DND-41 (cell line): ENCODE results near the gene POLR3G.

Experiments used
- ATAC-seq: fragments of 200-7000 bp; cut with Tn5 transposase; 3 replicates; pipeline ENCODE4 v1.9.1; 2021; ENCODE audit warnings: low read depth; ENCODE audit not compliant: insufficient read depth
- DNase-seq: peaks from one replicate; pipeline ENCODE4 v3.0.0-alpha.2; 2020
- H2AFZ ChIP-seq: 2 replicates; pipeline ENCODE4 v1.6.0; 2012; ENCODE audit warnings: low read depth, low read length
- H3K27ac ChIP-seq: 2 replicates; pipeline ENCODE4 v1.5.1; 2012; ENCODE audit warnings: low read length, inconsistent platforms
- H3K27me3 ChIP-seq: fragments of 200-600 bp; sonication (generic); 2 replicates; pipeline ENCODE4 v1.6.0; 2012; ENCODE audit warnings: low read length, mild to moderate bottlenecking, inconsistent platforms; ENCODE audit not compliant: insufficient read depth, poor library complexity
- H3K36me3 ChIP-seq: 2 replicates; pipeline ENCODE4 v1.5.1; 2012; ENCODE audit warnings: low read length, inconsistent platforms; ENCODE audit not compliant: insufficient read depth
- H3K4me1 ChIP-seq: 2 replicates; pipeline ENCODE4 v1.5.1; 2012; ENCODE audit warnings: mild to moderate bottlenecking, low read length; ENCODE audit not compliant: insufficient read depth
- H3K4me2 ChIP-seq: 2 replicates; pipeline ENCODE4 v1.6.0; 2012; ENCODE audit warnings: mild to moderate bottlenecking, moderate library complexity, low read length, inconsistent platforms; ENCODE audit not compliant: insufficient read depth
- H3K4me3 ChIP-seq, 2 experiments: fragments of 200-600 bp in 1 of 2; shearing (Covaris generic) in 1 of 2; 2 replicates each; pipeline ENCODE4 v1.5.1; 2012 to 2016; ENCODE audit warnings: inconsistent platforms in 2 of 2, low read length in 2 of 2, mild to moderate bottlenecking in 2 of 2, low read depth in 1 of 2, moderate library complexity in 1 of 2
- H3K79me2 ChIP-seq: 2 replicates; pipeline ENCODE4 v1.6.0; 2012; ENCODE audit warnings: low read length, inconsistent platforms; ENCODE audit not compliant: insufficient read depth
- H3K9ac ChIP-seq: 2 replicates; pipeline ENCODE4 v1.6.0; 2012; ENCODE audit warnings: low read depth, mild to moderate bottlenecking, inconsistent platforms, low read length, moderate library complexity
- H3K9me3 ChIP-seq: 2 replicates; pipeline ENCODE4 v1.5.1; 2012; ENCODE audit warnings: low read length, moderate library complexity, mild to moderate bottlenecking, inconsistent platforms; ENCODE audit not compliant: insufficient read depth, severe bottlenecking
- H4K20me1 ChIP-seq: 2 replicates; pipeline ENCODE4 v1.6.0; 2012; ENCODE audit warnings: low read length; ENCODE audit not compliant: insufficient read depth
- EZH2 ChIP-seq: IDR thresholded peaks from 3 replicates; pipeline ENCODE4 v1.6.1; 2012; ENCODE audit warnings: borderline replicate concordance, low read depth, mild to moderate bottlenecking, moderate library complexity, low read length, inconsistent platforms; ENCODE audit not compliant: severe bottlenecking
- TF ChIP-seq, protein P1 (sequence below): IDR thresholded peaks from 2 replicates; pipeline ENCODE4 v1.5.1; 2012; ENCODE audit warnings: borderline replicate concordance, low read length, moderate library complexity, mild to moderate bottlenecking; ENCODE audit not compliant: poor library complexity, severe bottlenecking; ENCODE audit errors: extremely low read depth

POLR3G gene

GRCh38 chr5:90510438-90510837 lies 35.8 kb downstream of the POLR3G start:
- Histone ChIP-seq H3K27me3 (no peaks in the 10 kb centered on the region), H2AFZ (no peak overlapping the region), H4K20me1 (no peaks in the 10 kb centered on the region), H3K27ac (no peak overlapping the region), H3K4me2 (no peak overlapping the region), H3K36me3 (peaks cover 4% of the 10 kb centered on the region; the same call in 1 of the 2 replicates), H3K9ac (no peak overlapping the region), H3K79me2 (no peaks in the 10 kb centered on the region), H3K4me3 (no peak overlapping the region), H3K9me3 (no peaks in the 10 kb centered on the region), H3K4me1 (no peaks in the 10 kb centered on the region)
- no peak for DNase-seq
- TF ChIP-seq EZH2: no peak
- TF ChIP-seq, protein P1, sequence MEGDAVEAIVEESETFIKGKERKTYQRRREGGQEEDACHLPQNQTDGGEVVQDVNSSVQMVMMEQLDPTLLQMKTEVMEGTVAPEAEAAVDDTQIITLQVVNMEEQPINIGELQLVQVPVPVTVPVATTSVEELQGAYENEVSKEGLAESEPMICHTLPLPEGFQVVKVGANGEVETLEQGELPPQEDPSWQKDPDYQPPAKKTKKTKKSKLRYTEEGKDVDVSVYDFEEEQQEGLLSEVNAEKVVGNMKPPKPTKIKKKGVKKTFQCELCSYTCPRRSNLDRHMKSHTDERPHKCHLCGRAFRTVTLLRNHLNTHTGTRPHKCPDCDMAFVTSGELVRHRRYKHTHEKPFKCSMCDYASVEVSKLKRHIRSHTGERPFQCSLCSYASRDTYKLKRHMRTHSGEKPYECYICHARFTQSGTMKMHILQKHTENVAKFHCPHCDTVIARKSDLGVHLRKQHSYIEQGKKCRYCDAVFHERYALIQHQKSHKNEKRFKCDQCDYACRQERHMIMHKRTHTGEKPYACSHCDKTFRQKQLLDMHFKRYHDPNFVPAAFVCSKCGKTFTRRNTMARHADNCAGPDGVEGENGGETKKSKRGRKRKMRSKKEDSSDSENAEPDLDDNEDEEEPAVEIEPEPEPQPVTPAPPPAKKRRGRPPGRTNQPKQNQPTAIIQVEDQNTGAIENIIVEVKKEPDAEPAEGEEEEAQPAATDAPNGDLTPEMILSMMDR: no peak
- ATAC-seq: no peak

DNA sequence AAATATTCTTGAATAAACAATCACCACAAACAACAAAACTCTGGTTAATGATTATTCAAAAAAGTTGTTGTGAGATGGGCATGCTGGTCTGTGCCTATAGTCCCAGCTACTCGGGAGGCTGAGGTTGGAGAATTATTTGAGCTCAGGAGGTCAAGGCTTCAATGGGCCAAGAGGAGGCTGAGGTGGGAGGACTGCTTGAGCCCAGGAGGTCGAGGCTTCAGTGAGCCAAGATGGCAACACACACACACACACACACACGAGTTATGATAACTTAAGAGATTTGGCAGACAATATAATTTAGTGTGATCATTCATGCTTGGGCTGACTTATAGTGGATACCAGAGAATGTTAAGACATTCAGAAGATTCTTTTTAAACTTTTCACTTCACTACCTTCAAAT lies 39.9 kb downstream of the POLR3G start:
- no peak overlapping the region for H3K9ac ChIP-seq
- DNase-seq: no peak
- no peak overlapping the region for H2AFZ ChIP-seq
- H3K36me3 ChIP-seq: peaks cover 13% of the 10 kb centered on the region
- no peak overlapping the region for H3K4me3 ChIP-seq
- no peak for ATAC-seq
- no peak for TF ChIP-seq EZH2
- TF ChIP-seq, protein P1: no peak
- no peak overlapping the region for H3K27ac ChIP-seq
- no peaks in the 10 kb centered on the region for H3K4me1 ChIP-seq
- no peaks in the 10 kb centered on the region for H3K9me3 ChIP-seq
- no peaks in the 10 kb centered on the region for H4K20me1 ChIP-seq
- no peaks in the 10 kb centered on the region for H3K79me2 ChIP-seq
- H3K27me3 ChIP-seq: no peaks in the 10 kb centered on the region
- no peak overlapping the region for H3K4me2 ChIP-seq

- Histone ChIP-seq H3K27me3 (no peaks in the 10 kb centered on the region), H3K79me2 (no peaks in the 10 kb centered on the region), H3K9me3 (no peaks in the 10 kb centered on the region), H3K4me3 (no peak overlapping the region), H3K4me1 (no peaks in the 10 kb centered on the region), H3K36me3 (peaks cover 34% of the 10 kb centered on the region), H3K4me2 (no peak overlapping the region), H4K20me1 (no peaks in the 10 kb centered on the region), H3K27ac (no peak overlapping the region), H3K9ac (no peak overlapping the region), H2AFZ (no peak overlapping the region)
- TF ChIP-seq EZH2: no peak
- TF ChIP-seq, protein P1: no peak
- no peak for DNase-seq
- ATAC-seq: peak; percentile 57; the same call in 2 of the 3 replicates
Measured at GRCh38 chr5:90518661-90519060, 44.0 kb downstream of the POLR3G start.

GRCh38 chr5:90519081-90519480 lies 44.4 kb downstream of the POLR3G start:
- Histone ChIP-seq H3K79me2 (no peaks in the 10 kb centered on the region), H3K4me1 (no peaks in the 10 kb centered on the region), H4K20me1 (no peaks in the 10 kb centered on the region), H3K9me3 (no peaks in the 10 kb centered on the region), H3K9ac (no peak overlapping the region), H3K4me2 (no peak overlapping the region), H3K4me3 (no peak overlapping the region), H3K36me3 (peaks cover 38% of the 10 kb centered on the region), H3K27ac (no peak overlapping the region), H3K27me3 (no peaks in the 10 kb centered on the region), H2AFZ (no peak overlapping the region)
- TF ChIP-seq, protein P1: no peak
- no peak for TF ChIP-seq EZH2
- DNase-seq (no peak), ATAC-seq (no peak)
